ENCODE data around the gene CFAP77.
"Not testable (repeated sequence)": the region's sequence is repeated elsewhere in the genome, so short reads cannot be mapped to it uniquely, and the experiment has no call there.

CFAP77 gene

DNA sequence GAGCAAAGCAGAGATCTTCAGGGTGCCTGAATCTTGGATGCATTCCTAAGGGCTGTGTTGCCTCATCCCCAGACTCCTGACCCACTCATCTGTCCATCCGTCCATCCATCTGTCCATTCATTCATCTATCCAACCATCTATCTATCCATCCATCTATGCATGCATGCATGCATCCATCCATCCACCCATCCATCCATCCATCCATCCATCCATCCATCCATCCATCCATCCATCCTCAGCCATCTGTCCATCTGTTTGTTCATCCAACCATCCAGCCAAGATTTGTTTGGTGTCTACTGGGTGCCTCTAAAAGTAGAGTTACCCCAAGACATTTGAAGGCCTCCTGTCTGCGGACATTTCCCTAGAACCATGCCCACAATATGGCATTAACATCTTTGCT is 144.7 kb downstream of the CFAP77 start:
- Mint-ChIP-seq H3K27me3 (ENCODE audit: low read depth) (peaks cover 5% of the 10 kb centered on the region), H3K4me3 (no peak overlapping the region), H3K36me3 (ENCODE audit: low read depth) (no peaks in the 10 kb centered on the region), H3K27ac (no peak overlapping the region), H3K4me1 (ENCODE audit: low read depth) (no peaks in the 10 kb centered on the region), H3K9me3 (no peaks in the 10 kb centered on the region)
- no peak for DNase-seq (ENCODE audit: low spot score)

DNA sequence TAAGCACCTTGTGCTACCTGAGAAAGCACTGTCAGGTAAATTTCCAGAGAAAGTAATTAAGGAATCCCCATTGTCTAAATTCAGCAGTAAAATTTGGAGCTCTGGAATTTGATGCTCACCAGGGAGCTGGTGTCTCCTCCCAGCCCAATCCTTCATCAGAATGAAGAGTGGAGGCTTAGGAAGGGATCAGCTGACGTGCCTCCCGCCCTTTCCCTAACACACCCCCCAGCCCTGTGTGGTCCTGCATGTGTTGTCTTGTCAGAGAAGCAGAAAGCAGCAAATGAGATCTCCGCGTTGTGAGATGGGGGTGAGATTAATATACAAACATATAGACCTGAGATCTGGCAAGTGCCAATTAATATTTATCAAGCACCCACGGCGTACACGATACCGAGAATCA is 145.5 kb downstream of the CFAP77 start:
- Mint-ChIP-seq H3K4me1 (ENCODE audit: low read depth) (no peaks in the 10 kb centered on the region), H3K4me3 (no peak overlapping the region), H3K27ac (no peak overlapping the region), H3K27me3 (ENCODE audit: low read depth) (peaks cover 8% of the 10 kb centered on the region), H3K9me3 (no peaks in the 10 kb centered on the region), H3K36me3 (ENCODE audit: low read depth) (no peaks in the 10 kb centered on the region)
- no peak for DNase-seq (ENCODE audit: low spot score)

DNA sequence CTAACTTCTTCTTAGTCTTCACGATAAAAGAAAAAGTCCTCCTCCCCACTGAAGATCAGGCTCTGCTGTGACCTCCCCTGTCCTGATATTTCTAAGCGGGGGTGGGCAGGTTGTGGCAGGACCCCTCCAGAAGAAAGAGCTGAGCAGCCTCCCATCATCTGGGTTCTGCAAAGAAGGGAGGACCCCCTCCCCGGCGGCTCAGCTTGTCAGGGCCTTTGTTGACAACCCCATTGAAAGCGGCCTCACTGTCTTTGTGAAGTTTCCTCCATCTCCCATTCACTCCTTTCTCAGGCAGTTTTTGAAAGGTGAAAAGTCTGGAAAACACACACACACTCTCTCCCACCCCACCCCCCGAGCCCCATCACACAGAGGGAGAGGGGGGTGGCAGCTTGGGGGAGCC is 146.2 kb downstream of the CFAP77 start:
- H3K9me3 Mint-ChIP-seq, result no peaks in the 10 kb centered on the region
- DNase-seq (ENCODE audit: low spot score), result no peak
- no peaks in the 10 kb centered on the region for H3K4me1 Mint-ChIP-seq (ENCODE audit: low read depth)
- H3K27me3 Mint-ChIP-seq (ENCODE audit: low read depth), result peaks cover 10% of the 10 kb centered on the region
- H3K4me3 Mint-ChIP-seq, result no peak overlapping the region
- H3K36me3 Mint-ChIP-seq (ENCODE audit: low read depth), result no peaks in the 10 kb centered on the region
- H3K27ac Mint-ChIP-seq, result no peak overlapping the region

DNA sequence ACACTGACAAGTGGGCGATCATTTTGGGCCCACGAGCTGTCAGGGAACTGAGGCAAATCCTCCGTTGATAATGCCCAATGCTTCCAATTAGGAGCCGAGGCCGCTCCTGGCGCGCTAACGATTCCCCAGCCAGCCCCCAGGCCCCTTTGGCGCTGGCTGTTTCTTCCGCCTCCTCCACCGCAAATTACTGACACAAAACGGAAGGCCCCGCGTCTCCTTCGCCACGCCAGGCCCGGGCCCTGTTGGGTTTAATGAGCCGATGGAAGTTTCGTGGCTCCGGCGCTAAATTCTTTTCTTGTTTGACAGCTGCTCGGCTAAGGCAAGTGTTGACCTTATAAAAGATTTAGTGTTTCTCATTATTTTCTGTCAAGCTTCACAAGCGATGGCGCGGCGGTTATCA is 146.7 kb downstream of the CFAP77 start:
- Mint-ChIP-seq H3K27me3 (ENCODE audit: low read depth) (peaks cover 10% of the 10 kb centered on the region), H3K4me1 (ENCODE audit: low read depth) (no peaks in the 10 kb centered on the region), H3K4me3 (no peak overlapping the region), H3K9me3 (no peaks in the 10 kb centered on the region), H3K27ac (no peak overlapping the region), H3K36me3 (ENCODE audit: low read depth) (no peaks in the 10 kb centered on the region)
- no peak for DNase-seq (ENCODE audit: low spot score)

DNA sequence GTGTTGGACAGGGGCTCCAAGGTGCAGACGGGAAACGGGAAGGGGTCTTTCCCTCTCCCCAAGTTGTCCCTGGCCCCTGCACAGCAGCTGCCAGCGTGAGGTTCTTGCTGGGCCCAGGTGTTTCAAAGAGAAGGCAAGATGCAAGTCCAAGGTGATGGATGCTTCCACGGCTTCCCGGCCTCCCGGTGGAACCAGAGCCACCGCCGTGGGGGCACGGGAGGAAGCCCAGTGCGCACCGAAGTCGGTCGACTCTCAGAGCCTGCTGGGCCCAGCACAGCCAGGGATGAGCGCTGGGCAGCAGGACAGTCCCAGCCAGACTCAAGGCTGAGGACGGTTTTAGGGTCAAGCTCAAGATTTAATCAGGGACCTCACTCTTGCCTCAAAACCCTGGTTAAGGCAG is 147.1 kb downstream of the CFAP77 start:
- Mint-ChIP-seq H3K9me3 (no peaks in the 10 kb centered on the region), H3K27me3 (ENCODE audit: low read depth) (peaks cover 12% of the 10 kb centered on the region), H3K27ac (no peak overlapping the region), H3K36me3 (ENCODE audit: low read depth) (no peaks in the 10 kb centered on the region), H3K4me1 (ENCODE audit: low read depth) (no peaks in the 10 kb centered on the region), H3K4me3 (no peak overlapping the region)
- no peak for DNase-seq (ENCODE audit: low spot score)

DNA sequence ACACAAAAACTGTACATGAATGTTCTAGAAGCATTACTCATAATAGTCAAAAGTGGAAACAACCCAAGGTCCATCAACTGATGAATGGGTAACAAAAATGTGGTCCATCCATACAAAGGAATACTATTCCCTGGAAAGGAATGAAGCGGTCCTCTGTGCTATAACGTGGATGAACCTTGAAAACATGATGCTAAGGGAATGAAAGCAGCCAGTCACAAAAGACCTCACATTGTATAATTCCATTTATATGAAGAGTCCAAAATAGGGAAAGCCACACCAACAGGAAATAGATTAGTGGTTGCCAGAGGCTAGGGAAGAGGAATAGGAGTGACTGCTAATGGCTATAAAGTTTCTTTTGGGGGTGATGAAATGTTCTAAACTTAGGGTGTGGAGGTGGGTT is 149.7 kb downstream of the CFAP77 start:
- no peaks in the 10 kb centered on the region for H3K4me1 Mint-ChIP-seq (ENCODE audit: low read depth)
- H3K27me3 Mint-ChIP-seq (ENCODE audit: low read depth), result peaks cover 14% of the 10 kb centered on the region
- DNase-seq (ENCODE audit: low spot score), result no peak

DNA sequence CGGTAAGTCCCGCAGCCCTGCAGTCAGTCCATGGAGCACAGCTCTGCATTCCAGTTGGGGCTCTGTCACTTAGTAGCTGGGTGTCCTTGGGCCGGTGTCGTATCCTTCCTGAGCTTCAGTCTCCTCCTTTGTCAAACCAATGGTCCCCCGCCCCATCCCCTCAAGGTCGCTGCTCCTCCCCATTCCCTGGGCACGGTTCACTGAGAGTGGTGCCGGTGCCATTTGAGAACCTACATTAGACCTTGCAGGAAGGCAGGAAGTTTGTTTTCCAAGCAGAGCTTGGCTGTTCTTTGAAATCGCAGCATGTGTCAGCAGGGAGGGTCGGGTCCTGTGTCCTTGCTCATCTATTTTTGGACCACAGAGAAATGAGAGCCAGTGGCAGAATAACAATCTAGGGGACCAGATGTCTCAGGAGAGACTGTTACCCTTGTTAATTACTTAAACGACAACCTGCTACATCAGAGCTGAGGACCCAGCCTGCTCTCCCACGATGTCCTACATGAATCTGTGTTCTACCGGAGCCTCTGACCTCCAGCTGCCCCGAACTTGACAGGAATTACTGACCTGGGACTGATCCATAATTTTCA is 150.7 kb downstream of the CFAP77 start:
- Mint-ChIP-seq H3K27ac (no peak overlapping the region), H3K36me3 (ENCODE audit: low read depth) (no peaks in the 10 kb centered on the region), H3K4me1 (ENCODE audit: low read depth) (no peaks in the 10 kb centered on the region), H3K27me3 (ENCODE audit: low read depth) (peaks cover 14% of the 10 kb centered on the region), H3K4me3 (no peak overlapping the region), H3K9me3 (no peaks in the 10 kb centered on the region)
- DNase-seq (ENCODE audit: low spot score), result no peak

More for the DNA sequence above, 149.7 kb downstream of the CFAP77 start:
- Mint-ChIP-seq H3K4me3 (no peak overlapping the region), H3K9me3 (no peaks in the 10 kb centered on the region), H3K36me3 (ENCODE audit: low read depth) (no peaks in the 10 kb centered on the region), H3K27ac (no peak overlapping the region)

DNA sequence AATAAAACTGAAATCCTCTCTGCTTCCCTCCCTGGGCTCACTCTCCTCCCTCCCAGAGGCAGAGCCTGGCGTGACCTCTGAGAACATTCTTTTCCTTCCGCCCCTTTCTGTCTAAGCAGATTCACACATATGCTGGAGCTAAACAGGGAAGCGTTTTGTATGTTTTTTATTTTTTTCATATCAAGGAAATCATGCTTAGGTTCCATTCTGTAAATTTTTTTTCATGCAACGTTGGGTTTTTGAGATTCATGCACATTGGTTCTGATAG is 152.2 kb downstream of the CFAP77 start:
- no peak overlapping the region for H3K27ac Mint-ChIP-seq
- no peak for DNase-seq (ENCODE audit: low spot score)
- H3K27me3 Mint-ChIP-seq (ENCODE audit: low read depth), result peaks cover 14% of the 10 kb centered on the region
- H3K4me1 Mint-ChIP-seq (ENCODE audit: low read depth), result no peaks in the 10 kb centered on the region
- no peaks in the 10 kb centered on the region for H3K9me3 Mint-ChIP-seq
- H3K36me3 Mint-ChIP-seq (ENCODE audit: low read depth), result no peaks in the 10 kb centered on the region
- H3K4me3 Mint-ChIP-seq, result no peak overlapping the region

DNA sequence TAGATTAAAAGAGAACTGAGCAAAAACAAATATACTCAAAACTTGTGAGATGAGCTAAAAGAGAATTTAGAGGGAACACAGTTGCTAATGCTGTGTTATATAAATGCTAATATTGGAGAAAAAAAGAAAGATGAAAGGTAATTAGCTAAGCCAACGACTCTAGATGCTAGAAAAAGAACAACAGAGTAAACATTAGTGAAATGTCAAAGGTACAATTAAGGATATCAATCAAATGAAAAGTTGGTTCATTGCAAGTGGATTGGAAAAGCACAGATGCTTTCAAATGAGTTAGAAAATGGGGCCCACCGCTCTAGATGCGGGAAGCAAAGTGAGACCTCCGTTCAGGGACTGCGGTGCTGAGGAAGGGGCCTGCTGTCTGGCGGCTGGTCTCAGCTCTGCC is 154.5 kb downstream of the CFAP77 start:
- no peaks in the 10 kb centered on the region for H3K9me3 Mint-ChIP-seq
- peaks cover 11% of the 10 kb centered on the region for H3K27me3 Mint-ChIP-seq (ENCODE audit: low read depth)
- no peaks in the 10 kb centered on the region for H3K36me3 Mint-ChIP-seq (ENCODE audit: low read depth)
- H3K4me3 Mint-ChIP-seq, result no peak overlapping the region
- no peaks in the 10 kb centered on the region for H3K4me1 Mint-ChIP-seq (ENCODE audit: low read depth)
- no peak overlapping the region for H3K27ac Mint-ChIP-seq
- no peak for DNase-seq (ENCODE audit: low spot score)

DNA sequence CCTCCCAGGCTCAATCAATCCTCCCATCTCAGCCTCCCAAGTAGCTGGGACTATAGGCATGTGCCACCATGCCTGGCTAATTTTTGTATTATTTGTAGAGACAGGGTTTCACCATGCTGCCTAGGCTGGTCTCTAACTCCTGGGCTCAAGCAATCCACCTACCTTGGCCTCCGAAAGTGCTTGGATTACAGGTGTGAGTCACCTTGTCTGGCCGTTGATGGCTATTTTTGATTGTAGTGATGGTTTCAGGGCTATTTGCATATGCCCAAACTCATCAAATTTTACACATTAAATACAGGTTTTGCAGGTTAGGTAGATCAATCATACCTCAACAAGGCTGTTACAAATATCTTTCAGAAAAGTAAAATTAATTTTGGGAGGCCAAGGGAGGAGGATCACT is 158.8 kb downstream of the CFAP77 start:
- H3K27me3 Mint-ChIP-seq (ENCODE audit: low read depth); H3K9me3 Mint-ChIP-seq; H3K36me3 Mint-ChIP-seq (ENCODE audit: low read depth); H3K4me3 Mint-ChIP-seq; H3K27ac Mint-ChIP-seq; H3K4me1 Mint-ChIP-seq (ENCODE audit: low read depth); DNase-seq (ENCODE audit: low spot score): not testable (repeated sequence)

DNA sequence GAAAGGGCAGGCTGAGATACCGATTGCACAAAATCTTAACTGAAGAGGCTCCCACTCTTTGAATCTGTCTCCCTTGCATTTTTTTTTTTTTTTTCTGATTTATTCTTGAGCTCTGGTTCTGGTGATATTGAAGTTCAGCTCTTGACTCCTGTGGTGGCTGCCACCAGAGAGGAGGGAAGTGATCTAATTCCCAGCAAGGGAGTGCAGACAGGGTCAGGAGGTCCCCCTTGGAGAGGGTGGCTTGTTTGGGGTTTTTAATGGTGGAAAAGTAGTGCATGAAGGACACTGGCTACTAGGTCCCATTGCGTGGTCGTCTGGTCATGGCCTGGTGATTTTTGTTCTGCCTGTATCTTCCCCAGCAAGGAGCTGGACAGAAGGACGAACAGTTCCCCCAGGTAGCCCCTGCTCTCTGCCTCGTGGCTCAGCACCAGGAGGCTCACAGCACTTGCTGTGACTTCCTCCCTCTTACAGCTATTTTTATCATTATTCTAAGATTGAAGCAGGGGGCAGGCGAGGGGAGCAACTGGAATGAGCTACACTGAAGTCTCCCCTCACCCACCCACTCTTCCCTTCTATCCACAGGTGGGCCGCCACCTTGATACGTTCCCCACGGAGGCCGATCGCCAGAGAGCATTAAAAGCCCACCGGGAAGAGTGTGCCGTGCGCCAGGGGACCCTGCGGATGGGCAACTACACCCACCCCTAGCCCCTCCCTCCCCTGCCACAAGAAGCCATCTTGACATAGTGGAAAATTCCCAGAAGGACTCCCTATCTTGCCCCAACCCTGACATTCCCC is 162.0 kb downstream of the CFAP77 start:
- Mint-ChIP-seq H3K27ac (no peak overlapping the region), H3K36me3 (ENCODE audit: low read depth) (no peaks in the 10 kb centered on the region), H3K27me3 (ENCODE audit: low read depth) (peaks cover 24% of the 10 kb centered on the region), H3K9me3 (no peaks in the 10 kb centered on the region), H3K4me1 (ENCODE audit: low read depth) (no peaks in the 10 kb centered on the region), H3K4me3 (no peak overlapping the region)
- no peak for DNase-seq (ENCODE audit: low spot score)

DNA sequence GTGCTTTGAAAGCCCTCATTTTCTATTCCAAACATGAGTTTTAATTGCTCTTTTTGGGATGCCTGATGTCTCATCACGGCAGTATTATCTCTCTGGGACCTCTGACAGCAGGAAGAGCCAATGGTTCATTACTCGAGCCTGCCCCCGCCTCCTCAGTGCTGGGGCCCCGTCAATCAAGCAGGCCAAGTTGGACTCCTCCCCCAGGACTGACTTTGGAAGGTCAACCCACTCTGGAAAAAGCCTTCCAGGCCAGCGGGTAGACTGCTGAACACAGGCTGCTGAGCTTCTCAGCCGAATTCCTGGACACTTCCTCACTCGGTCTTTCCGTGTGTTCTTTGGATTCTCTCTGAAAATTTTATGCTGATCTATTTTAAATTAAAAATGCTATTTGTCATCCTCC is 162.9 kb downstream of the CFAP77 start:
- no peaks in the 10 kb centered on the region for H3K36me3 Mint-ChIP-seq (ENCODE audit: low read depth)
- H3K4me1 Mint-ChIP-seq (ENCODE audit: low read depth), result no peaks in the 10 kb centered on the region
- no peak overlapping the region for H3K27ac Mint-ChIP-seq
- no peak for DNase-seq (ENCODE audit: low spot score)
- peaks cover 33% of the 10 kb centered on the region for H3K27me3 Mint-ChIP-seq (ENCODE audit: low read depth)
- no peak overlapping the region for H3K4me3 Mint-ChIP-seq
- H3K9me3 Mint-ChIP-seq, result no peaks in the 10 kb centered on the region

DNA sequence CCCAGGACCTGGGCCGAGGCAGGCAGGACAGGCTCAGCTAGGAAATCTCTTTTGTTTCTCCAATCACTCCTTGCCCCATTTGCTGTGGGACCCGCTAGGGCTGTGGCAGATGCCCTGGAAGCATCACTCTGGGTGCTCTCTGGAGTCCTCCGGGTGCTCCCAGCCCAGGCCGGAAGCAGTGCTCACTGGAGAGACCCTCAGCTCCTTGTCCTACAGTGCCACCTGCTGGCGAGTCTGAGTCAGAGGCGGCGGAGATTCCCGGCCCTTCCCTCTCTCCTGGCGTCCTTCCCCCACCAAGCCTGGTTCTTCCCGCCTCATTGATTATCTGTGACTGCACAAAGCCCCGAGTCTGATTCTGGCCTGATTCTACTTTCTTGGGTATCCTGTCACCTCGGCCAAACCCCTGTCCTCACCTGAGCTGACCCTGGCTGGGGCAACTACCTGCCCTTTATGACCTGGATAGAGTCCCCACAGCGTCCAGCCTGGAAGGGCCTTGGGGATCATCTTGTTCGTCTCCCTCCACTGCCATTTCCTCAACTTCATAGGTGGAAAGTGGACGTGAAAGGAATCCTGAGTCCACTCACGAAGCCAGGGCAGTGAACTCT is 165.1 kb downstream of the CFAP77 start:
- peak; percentile 14 for DNase-seq (ENCODE audit: low spot score)
- H3K27ac Mint-ChIP-seq, result no peak overlapping the region
- H3K27me3 Mint-ChIP-seq (ENCODE audit: low read depth), result peaks cover 54% of the 10 kb centered on the region
- no peak overlapping the region for H3K4me3 Mint-ChIP-seq
- no peaks in the 10 kb centered on the region for H3K9me3 Mint-ChIP-seq
- H3K4me1 Mint-ChIP-seq (ENCODE audit: low read depth), result no peaks in the 10 kb centered on the region
- no peaks in the 10 kb centered on the region for H3K36me3 Mint-ChIP-seq (ENCODE audit: low read depth)

DNA sequence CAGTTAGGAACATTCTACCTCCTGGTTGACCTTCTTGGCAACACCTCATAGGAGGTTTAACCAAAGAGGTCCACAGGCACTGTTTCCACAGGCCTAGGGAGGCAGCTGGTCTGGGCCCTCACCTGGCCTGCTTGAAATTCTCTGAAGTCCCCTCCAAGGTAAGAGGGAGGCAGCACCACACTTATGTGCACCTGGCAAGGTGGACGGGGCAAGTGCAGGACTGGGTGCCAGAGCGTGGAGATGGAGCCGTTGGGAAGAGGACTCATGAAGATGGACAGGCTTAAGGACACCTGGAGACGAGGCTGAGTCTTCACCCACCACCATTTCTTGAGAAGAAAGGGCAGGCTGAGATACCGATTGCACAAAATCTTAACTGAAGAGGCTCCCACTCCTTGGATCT is 165.8 kb downstream of the CFAP77 start:
- Mint-ChIP-seq H3K4me3 (no peak overlapping the region), H3K27me3 (ENCODE audit: low read depth) (peaks cover 58% of the 10 kb centered on the region), H3K9me3 (no peaks in the 10 kb centered on the region), H3K36me3 (ENCODE audit: low read depth) (no peaks in the 10 kb centered on the region), H3K4me1 (ENCODE audit: low read depth) (no peaks in the 10 kb centered on the region), H3K27ac (no peak overlapping the region)
- DNase-seq (ENCODE audit: low spot score), result no peak

DNA sequence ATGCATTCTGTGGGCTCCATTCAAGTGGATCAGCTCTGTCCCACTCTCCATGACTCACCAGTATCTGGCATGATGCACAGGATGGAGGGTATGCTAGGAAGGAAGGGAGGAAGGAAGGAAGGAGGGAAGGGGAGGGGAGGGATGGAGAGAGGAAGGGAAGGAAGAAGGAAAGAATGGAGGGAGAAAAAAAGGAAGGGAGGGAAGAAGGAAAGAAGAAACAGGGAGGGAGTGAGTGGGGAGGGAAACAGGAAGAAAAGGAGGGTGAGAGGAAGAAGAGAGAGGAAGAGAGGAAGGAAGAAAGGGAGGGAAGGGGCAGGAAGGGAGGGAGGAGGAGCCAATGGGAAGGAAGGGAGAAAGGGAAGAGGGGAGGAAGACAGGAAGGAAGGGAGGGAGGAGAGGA is 167.1 kb downstream of the CFAP77 start:
- H3K4me1 Mint-ChIP-seq (ENCODE audit: low read depth), result peaks cover 3% of the 10 kb centered on the region
- H3K27me3 Mint-ChIP-seq (ENCODE audit: low read depth), result peaks cover 71% of the 10 kb centered on the region
- H3K36me3 Mint-ChIP-seq (ENCODE audit: low read depth), result no peaks in the 10 kb centered on the region
- no peak overlapping the region for H3K4me3 Mint-ChIP-seq
- no peak for DNase-seq (ENCODE audit: low spot score)
- no peak overlapping the region for H3K27ac Mint-ChIP-seq
- H3K9me3 Mint-ChIP-seq, result no peaks in the 10 kb centered on the region

Data from T-helper 2 cell treated with Interferon-gamma antibody and Interleukin-4, amounts not matched to agents 5 μg/mL and 100 μg/mL, for 36 hours (primary cell).